Ammon's horn (tissue), 1 donor: Measurements from ENCODE around the gene C8B.

Experiments used
- DNase-seq: peaks from one replicate; pipeline ENCODE4 v3.0.0-alpha.2; 2016; ENCODE audit warnings: low spot score

The C8B gene

GRCh38 chr1:56965916-56966697 lies at the start of gene C8B:
TSS of gene C8B (minus strand) at chr1:56966015. CDS start at chr1:56965948, 67 bp downstream.
- no peak for DNase-seq

GRCh38 chr1:57015071-57015470 lies 49.3 kb upstream of the C8B start:
- DNase-seq = no peak

- no peak for DNase-seq
Measured at GRCh38 chr1:57013522-57013921, 47.7 kb upstream of the C8B start.

GRCh38 chr1:57012315-57012714 lies 46.5 kb upstream of the C8B start:
- DNase-seq = no peak

GRCh38 chr1:57010511-57010910 lies 44.7 kb upstream of the C8B start:
- no peak for DNase-seq

- no peak for DNase-seq
Measured at GRCh38 chr1:57007948-57008347, 42.1 kb upstream of the C8B start.

GRCh38 chr1:57007472-57007871 lies 41.7 kb upstream of the C8B start:
- no peak for DNase-seq

- DNase-seq = no peak
Measured at GRCh38 chr1:57003398-57004139, 37.8 kb upstream of the C8B start.

GRCh38 chr1:56995414-56996100 lies 29.7 kb upstream of the C8B start:
- no peak for DNase-seq

- DNase-seq = no peak
Measured at GRCh38 chr1:56993475-56993874, 27.7 kb upstream of the C8B start.

GRCh38 chr1:56992318-56993125 lies 26.7 kb upstream of the C8B start:
- no peak for DNase-seq

GRCh38 chr1:56991576-56991975 lies 25.8 kb upstream of the C8B start:
- DNase-seq = no peak

GRCh38 chr1:56986397-56986796 lies 20.6 kb upstream of the C8B start:
- DNase-seq = no peak

GRCh38 chr1:56985857-56986256 lies 20.0 kb upstream of the C8B start:
- no peak for DNase-seq

- DNase-seq = no peak
Measured at GRCh38 chr1:56983484-56983883, 17.7 kb upstream of the C8B start.

- no peak for DNase-seq
Measured at GRCh38 chr1:56979986-56980755, 14.4 kb upstream of the C8B start.

- no peak for DNase-seq
Measured at GRCh38 chr1:56978819-56979218, 13.0 kb upstream of the C8B start.

- DNase-seq = no peak
Measured at GRCh38 chr1:56977910-56978309, 12.1 kb upstream of the C8B start.

- no peak for DNase-seq
Measured at GRCh38 chr1:56975446-56975845, 9.6 kb upstream of the C8B start.

GRCh38 chr1:56973923-56974742 lies 8.3 kb upstream of the C8B start:
- DNase-seq = no peak
